HG02938 (cell line): ENCODE measurements around the gene NDUFV3.
A peak's percentile ranks its signal among the peaks of the same experiment; 100 is the strongest.
"Not testable (repeated sequence)": the region's sequence is repeated elsewhere in the genome, so short reads cannot be mapped to it uniquely, and the experiment has no call there.

Source experiments
- ATAC-seq: cut with Tn5 transposase; IDR thresholded peaks from one replicate; pipeline ENCODE4 v1.9.1; 2021; ENCODE audit warnings: mild to moderate bottlenecking, moderate library complexity; ENCODE audit not compliant: unreplicated experiment

Gene NDUFV3

GRCh38 chr21:42933137-42933970 is 40.2 kb downstream of the NDUFV3 start:
- ATAC-seq = not testable (repeated sequence)

DNA sequence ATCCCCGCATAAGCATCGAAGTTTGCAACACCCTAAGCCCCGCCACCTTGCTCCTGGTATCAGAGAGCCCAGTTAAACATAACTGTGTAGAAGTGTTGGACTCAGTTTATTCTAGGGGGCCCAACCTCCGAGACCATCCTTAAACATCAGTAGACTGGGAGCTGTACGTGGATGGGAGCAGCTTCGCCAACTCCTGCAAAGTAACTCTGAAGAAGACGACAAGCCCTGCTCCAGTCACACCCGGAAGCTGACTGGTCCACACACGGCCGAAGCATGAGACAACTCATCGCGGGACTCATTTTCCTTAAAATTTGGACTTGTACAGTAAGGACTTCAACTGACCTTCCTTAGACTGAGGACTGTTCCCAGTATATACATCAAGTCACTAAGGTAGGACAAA is 40.9 kb downstream of the NDUFV3 start:
- ATAC-seq = not testable (repeated sequence)

DNA sequence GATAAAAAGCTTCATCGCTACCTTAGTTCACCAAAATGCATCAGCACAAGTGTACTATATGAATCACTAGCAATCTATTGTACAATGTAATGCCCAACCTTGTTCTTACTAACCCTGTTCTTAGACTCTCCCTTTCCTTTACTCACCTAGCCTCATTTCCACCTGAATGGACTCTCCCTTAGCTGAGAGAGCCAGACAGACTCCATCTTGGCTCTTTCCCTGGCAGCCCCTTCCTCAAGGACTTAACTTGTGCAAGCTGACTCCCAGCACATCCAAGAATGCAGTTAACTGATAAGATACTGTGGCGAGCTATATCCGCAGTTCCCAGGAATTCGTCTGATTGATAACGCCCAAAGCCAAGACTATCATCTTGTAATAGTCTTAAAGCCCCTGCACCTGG is 43.3 kb downstream of the NDUFV3 start:
- not testable (repeated sequence) for ATAC-seq

DNA sequence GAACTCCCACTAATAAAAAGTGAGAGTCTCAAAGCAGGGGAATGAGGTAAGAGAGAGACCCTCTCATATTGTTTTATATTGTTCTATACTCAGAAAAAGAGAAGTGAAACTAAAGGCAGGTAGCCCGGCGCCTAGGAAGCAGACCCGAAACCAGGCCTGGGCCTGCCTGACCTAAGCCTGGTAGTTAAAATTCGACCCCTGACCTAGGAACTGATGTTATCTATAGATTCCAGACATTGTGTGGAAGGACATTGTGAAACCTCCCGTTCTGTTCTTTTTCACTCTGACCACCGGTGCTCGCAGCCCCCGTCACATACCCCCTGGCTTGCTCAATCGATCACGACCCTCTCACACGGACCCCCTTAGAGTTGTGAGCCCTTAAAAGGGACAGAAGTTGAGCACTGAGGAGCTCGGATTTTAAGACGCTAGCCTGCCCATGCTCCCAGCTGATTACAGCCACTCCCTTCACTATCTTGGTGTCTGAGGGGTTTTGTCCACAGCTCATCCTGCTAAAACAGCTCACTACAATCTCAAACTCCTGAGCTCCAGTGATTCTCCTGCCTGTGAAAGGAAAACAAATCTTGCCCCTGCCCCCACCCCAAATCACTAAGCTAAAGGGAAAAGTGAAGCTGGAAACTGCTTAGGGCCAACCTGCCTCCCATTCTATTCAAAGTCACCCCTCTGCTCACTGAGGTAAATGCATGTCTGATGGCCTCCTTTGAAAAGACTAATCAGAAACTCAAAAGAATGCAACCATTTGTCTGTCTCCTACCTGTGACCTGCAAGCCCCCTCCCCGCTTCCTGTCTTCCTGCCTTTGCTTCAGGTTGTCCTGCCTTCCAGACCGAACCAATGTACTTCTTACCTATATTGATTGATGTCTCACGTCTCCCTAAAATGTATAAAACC is 44.2 kb downstream of the NDUFV3 start:
- ATAC-seq = not testable (repeated sequence)

GRCh38 chr21:42937960-42938605 is 45.0 kb downstream of the NDUFV3 start:
- ATAC-seq = no peak

DNA sequence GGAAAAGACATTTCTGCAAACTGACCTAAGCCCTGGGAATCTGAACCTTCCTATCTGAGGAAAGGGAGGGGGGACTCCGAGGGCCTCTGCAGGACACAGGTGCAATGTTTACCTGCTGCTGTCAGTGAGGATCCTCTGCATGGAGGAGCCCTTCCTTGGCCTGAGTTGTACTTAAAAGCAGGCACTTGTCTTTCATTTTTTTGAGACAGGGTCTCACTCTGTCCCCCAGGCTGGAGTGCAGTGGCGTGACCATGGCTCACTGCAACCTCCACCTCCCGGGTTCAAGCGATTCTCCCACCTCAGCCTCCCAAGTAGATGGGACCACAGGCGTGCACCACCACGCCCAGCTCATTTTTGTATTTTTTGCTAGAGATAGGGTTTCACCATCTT is 45.5 kb downstream of the NDUFV3 start:
- ATAC-seq = not testable (repeated sequence)

DNA sequence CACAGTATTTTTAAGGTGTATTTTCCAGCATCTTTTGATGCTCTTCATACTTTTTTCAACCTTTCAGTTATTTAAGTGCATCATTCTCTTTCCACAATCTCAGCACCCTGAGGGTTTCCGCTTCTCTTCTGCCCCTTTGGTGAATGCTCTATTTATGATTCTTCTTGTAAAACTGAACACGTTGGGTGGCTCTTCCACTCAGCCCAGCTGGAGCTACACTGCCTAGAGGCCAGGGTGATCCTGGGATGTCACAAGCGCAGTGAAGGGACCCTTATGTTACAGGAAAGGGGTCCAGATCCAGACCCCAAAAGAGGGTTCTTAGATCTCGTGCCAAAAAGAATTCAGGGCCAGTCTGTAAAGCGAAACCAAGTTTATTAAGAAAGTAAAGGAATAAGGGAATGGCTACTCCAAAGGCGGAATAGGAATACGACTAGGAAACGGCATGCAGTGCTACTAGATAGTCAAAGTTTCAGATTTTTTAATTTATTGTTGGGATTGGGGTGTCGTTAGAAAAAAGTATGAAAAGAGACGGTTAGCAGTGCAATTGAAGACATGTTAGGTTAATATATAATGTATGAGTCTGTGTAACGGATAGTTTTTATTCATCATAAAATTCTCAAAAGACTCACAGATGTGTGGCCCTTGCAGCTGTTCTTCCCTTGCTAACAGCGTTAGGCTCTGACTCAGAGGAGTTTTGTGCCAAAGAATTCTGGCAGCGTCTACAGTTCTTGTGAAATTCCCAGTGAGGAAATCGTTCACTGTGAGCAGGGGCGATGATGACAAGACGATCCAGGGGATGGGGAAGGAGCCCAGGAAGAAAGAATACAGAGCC is 46.7 kb downstream of the NDUFV3 start:
- no peak for ATAC-seq

- no peak for ATAC-seq
These were observed 48.6 kb downstream of the NDUFV3 start for GRCh38 chr21:42941696-42942085.

GRCh38 chr21:42942244-42942643 is 49.1 kb downstream of the NDUFV3 start:
- no peak for ATAC-seq

GRCh38 chr21:42949094-42949755 is 56.1 kb downstream of the NDUFV3 start:
- not testable (repeated sequence) for ATAC-seq

- ATAC-seq = not testable (repeated sequence)
These were observed 58.1 kb downstream of the NDUFV3 start for GRCh38 chr21:42951193-42951592.

DNA sequence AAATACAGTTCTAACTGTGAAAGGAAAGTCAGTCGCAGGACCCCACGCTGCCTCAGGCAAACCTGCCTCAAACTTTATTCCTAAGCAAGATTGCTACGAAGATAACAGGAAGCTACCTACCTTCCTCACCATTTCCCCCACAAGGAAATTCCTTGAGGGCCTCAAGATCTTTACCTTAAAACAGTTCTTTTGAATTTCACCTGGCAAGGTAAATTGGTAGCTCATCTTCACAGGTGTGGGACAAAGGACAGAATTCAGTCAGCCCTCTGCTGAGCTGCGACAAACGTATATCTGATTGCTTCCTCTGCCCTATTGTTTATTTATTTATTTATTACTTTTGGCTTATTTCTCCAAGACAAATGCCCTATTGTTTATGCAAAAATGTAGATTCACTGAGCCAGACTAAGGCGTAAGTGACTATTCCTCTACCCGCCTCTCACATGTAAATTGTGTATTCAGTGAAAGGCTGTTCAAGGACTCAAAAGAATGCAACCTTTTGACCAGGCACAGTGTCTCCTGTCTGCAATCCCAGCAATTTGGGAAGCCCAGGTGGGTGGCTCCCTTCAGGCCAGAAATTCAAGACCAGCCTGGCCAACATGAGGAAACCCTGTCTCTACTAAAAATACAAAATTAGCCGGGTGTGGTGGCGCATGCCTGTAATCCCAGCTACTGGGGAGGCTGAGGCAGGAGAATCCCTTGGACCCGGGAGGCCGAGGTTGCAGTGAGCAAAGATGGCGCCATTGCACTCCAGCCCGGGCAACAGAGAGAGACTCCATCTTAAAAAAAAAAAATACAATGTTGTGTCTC is 63.9 kb downstream of the NDUFV3 start:
- peak; percentile 97 for ATAC-seq

- not testable (repeated sequence) for ATAC-seq
These were observed 65.0 kb downstream of the NDUFV3 start for GRCh38 chr21:42958122-42958521.

DNA sequence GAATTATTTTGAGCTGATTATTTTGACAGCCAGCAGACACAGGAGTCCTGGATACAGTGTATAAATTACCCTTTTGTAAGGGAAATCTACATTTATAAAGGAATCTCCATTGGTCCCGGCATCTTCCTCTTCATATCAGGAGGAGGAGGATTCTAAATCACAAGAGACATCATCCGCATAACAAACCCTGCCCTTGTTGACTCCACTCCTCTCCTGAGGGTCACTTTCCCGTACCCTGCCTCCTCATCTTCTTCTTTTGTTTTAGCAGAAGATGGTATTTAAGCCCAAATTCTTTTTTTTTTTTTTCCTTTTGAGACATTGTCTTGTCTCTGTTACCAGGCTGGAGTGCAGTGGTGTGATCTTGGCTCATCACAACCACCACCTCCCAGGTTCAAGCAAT is 66.6 kb downstream of the NDUFV3 start:
- no peak for ATAC-seq

- no peak for ATAC-seq
These were observed 69.4 kb downstream of the NDUFV3 start for GRCh38 chr21:42962380-42963007.
